GM10847 (cell line): ENCODE measurements around the gene MAPK1IP1L.

Source experiments
- POLR2A ChIP-seq: IDR thresholded peaks from 2 replicates; pipeline ENCODE4 v1.6.1; 2011; ENCODE audit not compliant: insufficient read length; ENCODE audit errors: extremely low read depth

Gene MAPK1IP1L

DNA sequence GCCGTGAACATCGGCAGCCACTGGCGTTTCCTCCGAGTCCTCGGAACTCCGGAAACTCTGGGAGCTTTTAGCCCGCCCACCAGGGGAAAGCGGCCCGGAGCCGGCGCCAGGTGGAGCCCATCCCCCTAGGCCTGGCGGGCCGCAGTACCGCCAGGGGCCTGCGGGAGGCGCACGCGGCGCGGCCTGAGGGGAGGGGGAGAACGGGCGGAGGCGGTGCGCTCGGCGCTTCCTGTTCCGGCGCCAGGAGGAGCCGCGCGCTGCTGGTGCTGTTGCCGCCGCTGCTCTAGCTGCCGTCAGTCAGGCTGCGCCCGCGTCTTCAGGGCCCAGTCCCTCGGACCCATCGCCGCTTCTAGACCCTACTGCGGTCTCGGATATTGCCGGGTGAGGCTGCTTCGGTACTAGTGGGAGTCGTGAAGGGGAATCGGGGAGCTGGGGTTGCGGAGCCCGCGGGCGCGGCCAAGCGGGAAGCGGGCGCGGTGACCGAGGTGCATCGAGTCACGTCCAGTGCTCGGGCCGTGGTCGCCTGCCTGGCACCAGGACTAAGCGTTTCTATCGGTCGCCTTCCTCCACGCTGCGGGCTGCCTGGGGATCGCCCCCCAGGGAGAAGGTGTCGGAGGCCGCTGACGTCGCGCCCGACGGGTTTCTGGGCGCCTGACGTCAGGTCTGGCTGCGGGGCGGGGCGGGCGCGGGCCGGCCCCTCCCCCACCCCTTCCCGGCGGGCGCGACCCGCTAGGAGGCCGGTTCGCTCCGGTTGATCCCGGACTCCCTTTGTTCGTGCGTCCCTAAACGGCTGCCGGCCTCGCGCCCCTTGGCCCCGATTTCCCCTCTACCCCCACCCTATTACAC is at the start of gene MAPK1IP1L:
Gene MAPK1IP1L, plus strand, starts transcription at position 225 of the 846 bp plus-strand sequence. CDS start 10,037 bp downstream, outside the sequence.
- peak; percentile 98 for TF ChIP-seq POLR2A

DNA sequence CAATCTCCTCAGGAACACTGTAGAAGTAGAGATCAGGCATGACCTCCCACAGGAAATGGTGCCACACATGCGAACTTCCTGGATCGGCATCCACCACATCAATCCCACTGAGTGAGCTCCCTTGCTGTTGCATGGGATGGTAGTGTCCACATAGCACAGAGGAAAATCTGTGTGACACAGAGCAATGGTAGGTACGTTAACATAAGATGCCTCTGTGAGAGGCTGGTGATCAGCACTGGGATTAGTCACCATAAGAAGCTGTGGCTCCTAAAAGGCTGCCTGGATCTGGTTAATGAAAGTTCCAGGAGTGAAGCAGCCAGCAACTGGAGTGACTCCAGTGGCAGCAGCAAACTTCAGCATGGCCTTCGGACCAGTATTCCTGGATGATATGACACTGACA is 46.4 kb upstream of the MAPK1IP1L start:
- TF ChIP-seq POLR2A: no peak

DNA sequence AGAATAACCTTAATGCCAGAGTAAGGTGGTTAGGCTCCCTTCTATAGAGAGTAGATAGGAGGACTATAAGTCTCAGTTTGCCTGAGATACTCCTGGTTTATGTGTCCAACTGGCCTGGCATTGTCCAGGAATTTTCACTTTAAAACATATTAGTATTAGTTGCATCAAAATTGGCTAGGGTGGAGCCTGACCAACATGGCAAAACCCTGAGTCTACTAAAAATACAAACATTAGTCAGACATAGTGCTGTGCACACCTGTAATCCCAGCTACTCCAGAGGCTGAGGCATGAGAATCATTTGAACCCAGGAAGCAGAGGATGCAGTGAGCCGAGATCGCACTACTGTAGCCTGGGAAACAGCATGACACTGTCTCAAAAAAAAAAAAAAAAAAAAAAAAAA is 36.4 kb upstream of the MAPK1IP1L start:
- no peak for TF ChIP-seq POLR2A

GRCh38 chr14:55019968-55020554 is 31.4 kb upstream of the MAPK1IP1L start:
- TF ChIP-seq POLR2A: no peak

DNA sequence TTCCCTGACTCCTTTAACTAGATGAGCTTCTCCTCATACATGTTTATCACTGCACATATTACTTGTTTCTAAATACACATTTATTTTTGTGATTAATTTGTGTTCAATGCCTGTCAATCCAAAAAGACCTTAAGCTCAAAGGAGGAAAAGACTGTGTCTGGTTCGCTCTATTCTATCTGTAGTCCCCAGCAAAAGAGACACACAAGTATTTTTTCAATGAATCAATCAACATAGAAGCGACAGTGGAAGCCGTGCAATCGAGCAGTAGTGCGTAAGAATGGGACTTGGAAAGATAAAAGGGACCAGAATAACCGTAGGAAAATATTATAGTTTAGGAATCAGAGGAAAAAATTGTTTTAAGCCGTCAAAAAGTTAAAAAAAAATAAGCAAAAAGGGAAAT is 25.5 kb upstream of the MAPK1IP1L start:
- no peak for TF ChIP-seq POLR2A

GRCh38 chr14:55026441-55026792 is 25.0 kb upstream of the MAPK1IP1L start:
- TF ChIP-seq POLR2A: no peak

DNA sequence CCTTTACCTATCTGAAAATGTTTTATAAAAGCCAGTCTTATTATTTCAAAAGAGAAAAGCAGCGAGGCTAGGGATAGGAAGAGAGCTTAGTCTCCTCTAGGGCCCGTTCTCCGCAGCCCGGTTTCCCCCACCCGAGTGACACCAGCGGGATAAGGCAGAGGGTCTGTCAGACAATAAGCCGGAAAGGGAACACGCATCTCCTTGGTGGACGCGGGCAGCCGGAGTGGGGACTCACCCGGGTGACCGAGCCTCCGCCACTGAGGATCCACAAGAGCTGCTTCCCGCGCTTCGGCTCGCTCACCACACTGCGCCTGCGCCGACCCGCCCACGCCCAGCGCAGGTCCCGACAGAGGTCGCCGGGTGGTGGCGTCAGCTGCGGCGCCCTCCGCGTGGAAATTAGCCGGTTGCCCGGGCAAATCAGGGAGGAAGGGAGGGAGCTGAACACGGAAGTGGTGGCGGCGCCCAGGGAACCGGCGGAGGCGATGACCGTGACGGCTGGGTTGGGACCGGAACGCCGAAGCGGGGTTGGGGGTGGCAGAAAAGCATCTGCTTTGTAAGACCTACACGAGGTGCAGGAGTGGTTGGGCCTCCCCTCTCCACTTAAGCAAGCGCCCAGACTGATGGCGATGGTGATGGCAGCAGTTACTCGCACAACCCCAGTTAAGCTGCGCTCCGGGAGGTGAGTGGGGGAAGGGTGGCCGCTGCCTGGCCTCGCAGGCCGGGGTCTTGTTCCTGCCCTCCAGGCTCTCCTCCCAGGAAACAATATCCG is 24.5 kb upstream of the MAPK1IP1L start, which contains the start of the genes SOCS4 and WDHD1:
Gene SOCS4, plus strand, starts transcription at position 444 of the 769 bp plus-strand sequence. CDS start 15,806 bp downstream, outside the sequence.
Gene WDHD1, minus strand, starts transcription at position 307 of the 769 bp plus-strand sequence. CDS start 312 bp downstream, outside the sequence.
- TF ChIP-seq POLR2A: peak; percentile 78

DNA sequence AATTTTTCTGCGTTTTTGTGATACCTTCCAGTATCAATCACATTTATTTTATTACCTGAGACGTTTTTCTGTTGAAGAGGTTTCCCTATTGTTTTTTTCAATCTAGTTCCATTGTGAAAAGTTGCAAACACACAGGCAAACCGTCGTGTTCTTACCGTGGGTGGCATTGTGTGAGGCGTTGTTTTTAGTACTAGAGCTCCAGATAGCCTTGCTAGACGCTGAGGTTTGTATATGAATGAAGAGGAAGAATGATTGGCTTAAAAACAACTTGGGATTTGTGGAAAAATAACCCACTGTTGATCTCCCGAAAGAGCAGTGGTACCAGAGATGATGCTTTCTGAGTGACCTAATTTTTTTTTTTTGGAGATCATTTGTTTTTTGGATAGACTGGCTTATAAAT is 23.4 kb upstream of the MAPK1IP1L start:
- no peak for TF ChIP-seq POLR2A

DNA sequence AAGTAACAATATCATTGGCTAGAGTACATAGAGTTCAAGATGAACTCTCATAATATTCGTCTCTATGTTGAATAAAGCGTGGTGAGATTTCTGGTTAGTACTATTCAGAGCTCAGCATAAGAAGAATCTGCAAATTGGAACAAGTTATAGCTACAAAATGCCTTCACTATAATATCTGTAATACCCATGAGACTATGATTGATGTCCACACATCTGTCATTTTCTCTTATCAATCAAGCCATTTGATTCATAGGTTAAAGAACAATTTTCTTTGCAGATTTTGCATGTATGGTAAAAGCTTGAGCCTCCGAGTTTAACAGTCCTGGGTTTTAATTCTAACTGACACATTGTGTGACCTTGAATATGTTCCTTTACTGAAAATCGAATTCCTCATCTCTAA is 23.0 kb upstream of the MAPK1IP1L start:
- no peak for TF ChIP-seq POLR2A

- TF ChIP-seq POLR2A: no peak
These were observed 20.3 kb upstream of the MAPK1IP1L start for GRCh38 chr14:55031190-55031589.

DNA sequence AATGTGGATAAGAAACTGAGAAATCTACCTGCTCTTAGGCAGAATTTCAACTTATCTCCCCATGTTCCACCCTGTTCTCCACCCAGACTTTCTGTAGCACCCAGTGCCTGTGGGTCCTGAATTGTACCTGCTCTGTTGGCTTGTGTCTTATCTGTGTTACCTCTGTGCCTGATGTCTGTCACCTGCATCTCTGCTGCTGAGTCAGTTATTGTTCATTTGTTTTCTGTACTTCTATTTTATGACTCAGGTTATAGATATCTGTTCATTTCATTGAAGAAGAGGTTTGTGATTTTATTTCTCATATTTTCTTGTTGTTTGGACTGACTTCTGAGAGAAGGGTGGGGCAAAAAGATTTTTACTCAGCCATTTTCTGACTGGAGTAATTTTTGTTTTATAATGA is 12.7 kb upstream of the MAPK1IP1L start:
- TF ChIP-seq POLR2A: no peak

DNA sequence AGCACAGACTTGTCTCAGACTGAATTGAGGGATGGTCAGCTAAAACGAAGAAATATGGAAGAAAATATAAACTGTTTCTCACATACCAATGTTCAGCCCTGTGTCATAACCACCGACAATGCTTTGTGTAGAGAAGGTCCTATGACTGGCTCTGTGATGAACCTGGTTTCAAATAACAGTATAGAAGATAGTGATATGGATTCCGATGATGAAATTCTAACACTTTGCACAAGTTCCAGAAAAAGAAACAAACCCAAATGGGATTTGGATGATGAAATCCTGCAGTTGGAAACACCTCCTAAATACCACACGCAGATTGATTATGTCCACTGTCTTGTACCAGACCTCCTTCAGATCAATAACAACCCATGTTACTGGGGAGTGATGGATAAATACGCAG is 7.9 kb upstream of the MAPK1IP1L start:
- no peak for TF ChIP-seq POLR2A

DNA sequence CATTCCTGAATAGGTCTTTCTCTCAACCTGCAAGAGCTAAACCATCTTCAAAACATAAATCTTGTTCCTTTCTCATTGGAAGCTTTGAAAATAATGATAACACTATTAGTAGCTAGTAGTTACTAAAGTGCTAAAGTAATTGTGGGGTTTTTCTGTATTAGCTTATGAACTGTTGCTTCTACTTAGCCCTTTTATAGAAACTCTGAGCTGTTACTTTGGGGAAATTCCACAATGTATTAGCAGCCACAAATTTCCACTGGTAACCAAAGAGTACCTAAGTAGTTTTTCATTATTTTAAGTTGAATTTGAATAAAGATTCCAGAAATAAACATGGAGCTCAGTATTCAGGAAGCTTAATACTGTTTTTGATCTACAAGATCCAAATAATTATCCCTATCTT is 6.4 kb upstream of the MAPK1IP1L start:
- no peak for TF ChIP-seq POLR2A

GRCh38 chr14:55047301-55048053 is 4.0 kb upstream of the MAPK1IP1L start:
- TF ChIP-seq POLR2A: no peak

DNA sequence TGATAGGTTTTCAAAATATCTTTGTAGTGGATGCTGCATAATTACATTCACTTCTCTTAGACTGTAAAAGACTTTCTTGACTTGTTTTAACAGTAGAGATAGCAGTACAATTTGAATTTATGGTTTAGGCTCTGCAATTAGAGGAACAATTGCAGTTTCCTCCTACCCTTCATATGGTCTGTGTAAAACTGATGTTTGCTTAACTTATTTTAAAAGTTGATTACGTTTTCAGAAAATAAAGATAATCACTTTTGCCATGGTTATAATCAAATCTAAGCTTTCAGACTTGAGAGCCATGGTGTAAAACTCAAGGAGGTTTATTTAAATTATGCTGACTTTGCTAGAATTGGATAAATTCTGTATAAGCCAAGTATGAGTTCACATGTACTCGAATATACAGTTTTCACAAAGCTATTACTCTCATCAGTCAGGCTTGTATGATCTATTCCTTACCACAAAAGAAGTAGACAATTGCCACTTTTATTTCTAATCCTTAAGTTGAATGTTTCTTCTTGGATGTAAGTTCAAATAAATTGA is 2.5 kb upstream of the MAPK1IP1L start:
- no peak for TF ChIP-seq POLR2A
